Progenitor cell of endocrine pancreas (in vitro differentiated cells): ENCODE data around the gene CAMK1D. TPM values are rescaled to one million over a fixed set of nuclear protein-coding genes. Genes with fewer than 3 reads are reported as not detected.

Experiments used
- DNase-seq: peaks from one replicate; pipeline ENCODE4 v3.0.0; 2021; ENCODE audit warnings: low spot score; ENCODE audit not compliant: unreplicated experiment
- H3K27ac Mint-ChIP-seq: 2 replicates; pipeline ENCODE4 v1.8.0; 2021; ENCODE audit warnings: mild to moderate bottlenecking, moderate library complexity, mixed read lengths
- H3K27me3 Mint-ChIP-seq: 2 replicates; pipeline ENCODE4 v1.8.0; 2021; ENCODE audit warnings: mixed read lengths
- H3K36me3 Mint-ChIP-seq: 2 replicates; pipeline ENCODE4 v1.8.0; 2022; ENCODE audit warnings: mixed read lengths; ENCODE audit not compliant: insufficient read depth
- H3K4me1 Mint-ChIP-seq: 2 replicates; pipeline ENCODE4 v1.8.0; 2021; ENCODE audit warnings: low read depth, mixed read lengths
- H3K4me3 Mint-ChIP-seq: 2 replicates; pipeline ENCODE4 v1.8.0; 2021; ENCODE audit warnings: low read depth, mild to moderate bottlenecking, moderate library complexity, mixed read lengths
- H3K9me3 Mint-ChIP-seq: 2 replicates; pipeline ENCODE4 v1.8.0; 2021; ENCODE audit warnings: low read depth, mixed read lengths
- CTCF ChIP-seq: fragments of 200-600 bp; sonication (generic); IDR thresholded peaks from one replicate; pipeline ENCODE4 v1.5.0; 2021; ENCODE audit warnings: antibody characterized with exemption, mild to moderate bottlenecking; ENCODE audit not compliant: unreplicated experiment
- total RNA-seq: library from RNA; stranded (reverse); gene quantifications from 2 replicates; pipeline ENCODE4 v1.2.1, GENCODE V29; 2021

Gene CAMK1D
- total RNA-seq, 1 donor from 2014 or later = 10.8 TPM

GRCh38 chr10:12812571-12812970 lies 463.2 kb downstream of the CAMK1D start:
- Mint-ChIP-seq H3K27me3 (no peaks in the 10 kb centered on the region), H3K9me3 (no peaks in the 10 kb centered on the region), H3K36me3 (peaks cover 4% of the 10 kb centered on the region), H3K4me1 (no peaks in the 10 kb centered on the region), H3K4me3 (no peak overlapping the region), H3K27ac (no peak overlapping the region)
- no peak for TF ChIP-seq CTCF
- no peak for DNase-seq

GRCh38 chr10:12814166-12814565 lies 464.8 kb downstream of the CAMK1D start:
- no peaks in the 10 kb centered on the region for H3K27me3 Mint-ChIP-seq
- no peak for TF ChIP-seq CTCF
- no peak overlapping the region for H3K27ac Mint-ChIP-seq
- peaks cover 4% of the 10 kb centered on the region for H3K36me3 Mint-ChIP-seq
- no peaks in the 10 kb centered on the region for H3K9me3 Mint-ChIP-seq
- H3K4me1 Mint-ChIP-seq = no peaks in the 10 kb centered on the region
- no peak for DNase-seq
- H3K4me3 Mint-ChIP-seq = no peak overlapping the region

- DNase-seq = no peak
- no peak for TF ChIP-seq CTCF
- H3K4me3 Mint-ChIP-seq = no peak overlapping the region
- H3K27ac Mint-ChIP-seq = peak overlapping the region; percentile 23
- no peaks in the 10 kb centered on the region for H3K4me1 Mint-ChIP-seq
- no peaks in the 10 kb centered on the region for H3K9me3 Mint-ChIP-seq
- H3K27me3 Mint-ChIP-seq = peaks cover 3% of the 10 kb centered on the region
- H3K36me3 Mint-ChIP-seq = peaks cover 2% of the 10 kb centered on the region
Measured at GRCh38 chr10:12819071-12819470, 469.7 kb downstream of the CAMK1D start.

GRCh38 chr10:12819656-12820055 lies 470.3 kb downstream of the CAMK1D start:
- DNase-seq = no peak
- Mint-ChIP-seq H3K9me3 (no peaks in the 10 kb centered on the region), H3K4me1 (no peaks in the 10 kb centered on the region), H3K4me3 (no peak overlapping the region), H3K36me3 (peaks cover 2% of the 10 kb centered on the region), H3K27ac (no peak overlapping the region), H3K27me3 (peaks cover 3% of the 10 kb centered on the region)
- no peak for TF ChIP-seq CTCF

GRCh38 chr10:12822126-12822892 lies 473.0 kb downstream of the CAMK1D start:
- TF ChIP-seq CTCF = no peak
- Mint-ChIP-seq H3K4me3 (no peak overlapping the region), H3K27ac (no peak overlapping the region), H3K4me1 (no peaks in the 10 kb centered on the region), H3K27me3 (peaks cover 7% of the 10 kb centered on the region), H3K36me3 (no peaks in the 10 kb centered on the region), H3K9me3 (no peaks in the 10 kb centered on the region)
- DNase-seq = no peak
